ENCODE results near the gene LYSMD3. TPM values are rescaled to one million over a fixed set of nuclear protein-coding genes. Genes with fewer than 3 reads are reported as not detected.

Gene LYSMD3
- total RNA-seq, 1 experiment from 2014 or later = 14.0 TPM

GRCh38 chr5:90475436-90475980 lies 53.9 kb downstream of the LYSMD3 start:
- CTCF ChIA-PET = no interaction called here

GRCh38 chr5:90474235-90475107 lies 54.9 kb downstream of the LYSMD3 start, which contains the start of the genes MBLAC2 and POLR3G:
MBLAC2 (minus strand) TSS chr5:90474771; CDS start chr5:90474292, 479 bp downstream.
POLR3G (plus strand) TSS chr5:90474864; CDS start chr5:90485568, 10,704 bp downstream.
- CTCF ChIA-PET = no interaction called here
- BruUV-seq (replicated peaks) = no TSS peak
- intact Hi-C loops (cut with micrococcal nuclease; ENCODE audit: unreplicated experiment) = no loop called here

More at GRCh38 chr5:90475436-90475980, 53.9 kb downstream of the LYSMD3 start:
- intact Hi-C loops (cut with micrococcal nuclease; ENCODE audit: unreplicated experiment) = no loop called here
- Histone ChIP-seq H3K4me1 (ENCODE audit: insufficient read depth, low read length, poor library complexity, severe bottlenecking) (peaks cover 26% of the 10 kb centered on the region), H3K27ac (ENCODE audit: low read depth, low read length, poor library complexity, severe bottlenecking) (no peak overlapping the region), H3K27me3 (replicated peaks; ENCODE audit: insufficient read depth, low read depth, low read length, poor library complexity) (no peaks in the 10 kb centered on the region), H3K4me3 (ENCODE audit: low read depth, low read length, poor library complexity, severe bottlenecking) (peak overlapping the region; percentile 67), H3K36me3 (ENCODE audit: insufficient read depth, low read length, poor library complexity, severe bottlenecking) (no peaks in the 10 kb centered on the region), H3K9me3 (ENCODE audit: low read depth, low read length, poor library complexity, severe bottlenecking) (no peaks in the 10 kb centered on the region)
- no TSS peak for BruUV-seq (replicated peaks)
- TF ChIP-seq CTCF (conservative IDR thresholded peaks at IDR 0.05; ENCODE audit: low read depth, low read length) = no peak
- TF ChIP-seq EZH2 (IDR thresholded peaks at IDR 0.05; ENCODE audit: borderline replicate concordance, low read depth, low read length, poor library complexity, severe bottlenecking) = no peak
- POLR2A ChIA-PET (ENCODE audit: low non-redundant PET) = interaction anchor here (0.6 to 0.7 kb wide), 2 partner anchors 20 to 1749 kb away, joined by 3 read pairs; no protein-coding TSS in a partner anchor
- DNase-seq (ENCODE audit: low spot score) = no peak

More at GRCh38 chr5:90474235-90475107, 54.9 kb downstream of the LYSMD3 start, which contains the start of the genes MBLAC2 and POLR3G:
- TF ChIP-seq EZH2 (IDR thresholded peaks at IDR 0.05; ENCODE audit: borderline replicate concordance, low read depth, low read length, poor library complexity, severe bottlenecking) (no peak), CTCF (conservative IDR thresholded peaks at IDR 0.05; ENCODE audit: low read depth, low read length) (peak; percentile 47)
- Histone ChIP-seq H3K36me3 (ENCODE audit: insufficient read depth, low read length, poor library complexity, severe bottlenecking) (no peaks in the 10 kb centered on the region), H3K4me3 (ENCODE audit: low read depth, low read length, poor library complexity, severe bottlenecking) (peak within 1 kb of the TSS; percentile 67), H3K27ac (ENCODE audit: low read depth, low read length, poor library complexity, severe bottlenecking) (peak within 1 kb of the TSS; percentile 74), H3K9me3 (ENCODE audit: low read depth, low read length, poor library complexity, severe bottlenecking) (no peaks in the 10 kb centered on the region), H3K27me3 (replicated peaks; ENCODE audit: insufficient read depth, low read depth, low read length, poor library complexity) (no peaks in the 10 kb centered on the region), H3K4me1 (ENCODE audit: insufficient read depth, low read length, poor library complexity, severe bottlenecking) (peaks cover 26% of the 10 kb centered on the region)
- peak; percentile 95 for DNase-seq (ENCODE audit: low spot score)
- POLR2A ChIA-PET (ENCODE audit: low non-redundant PET) = interaction anchor here (0.6 kb wide), 3 partner anchors 239 to 1748 kb away, joined by 3 to 4 read pairs (median 3); no protein-coding TSS in a partner anchor
